ENCODE measurements around the gene POU2AF1.

The POU2AF1 gene

DNA sequence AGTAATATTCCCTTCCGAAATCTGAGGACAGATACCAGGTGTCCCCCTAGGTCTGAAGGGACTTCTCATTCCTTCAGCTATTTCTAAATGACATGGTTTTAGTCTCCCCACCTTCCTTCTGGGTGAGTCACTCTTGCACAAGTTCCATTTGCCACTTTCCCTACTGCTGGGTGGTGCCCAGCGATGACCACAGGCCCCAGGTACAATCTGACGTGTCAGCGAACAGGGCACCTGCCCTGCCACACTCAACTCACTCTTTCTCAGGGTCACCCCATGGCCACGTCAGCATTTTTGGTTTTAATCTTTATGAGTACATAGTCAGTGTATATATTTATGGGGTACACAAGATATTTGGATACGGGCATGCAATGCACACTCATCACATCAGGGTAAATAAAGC, 17.2 kb downstream of the POU2AF1 start:
- no peak for DNase-seq (ENCODE audit: low read depth in 2 of 3, low spot score in 2 of 3)

DNA sequence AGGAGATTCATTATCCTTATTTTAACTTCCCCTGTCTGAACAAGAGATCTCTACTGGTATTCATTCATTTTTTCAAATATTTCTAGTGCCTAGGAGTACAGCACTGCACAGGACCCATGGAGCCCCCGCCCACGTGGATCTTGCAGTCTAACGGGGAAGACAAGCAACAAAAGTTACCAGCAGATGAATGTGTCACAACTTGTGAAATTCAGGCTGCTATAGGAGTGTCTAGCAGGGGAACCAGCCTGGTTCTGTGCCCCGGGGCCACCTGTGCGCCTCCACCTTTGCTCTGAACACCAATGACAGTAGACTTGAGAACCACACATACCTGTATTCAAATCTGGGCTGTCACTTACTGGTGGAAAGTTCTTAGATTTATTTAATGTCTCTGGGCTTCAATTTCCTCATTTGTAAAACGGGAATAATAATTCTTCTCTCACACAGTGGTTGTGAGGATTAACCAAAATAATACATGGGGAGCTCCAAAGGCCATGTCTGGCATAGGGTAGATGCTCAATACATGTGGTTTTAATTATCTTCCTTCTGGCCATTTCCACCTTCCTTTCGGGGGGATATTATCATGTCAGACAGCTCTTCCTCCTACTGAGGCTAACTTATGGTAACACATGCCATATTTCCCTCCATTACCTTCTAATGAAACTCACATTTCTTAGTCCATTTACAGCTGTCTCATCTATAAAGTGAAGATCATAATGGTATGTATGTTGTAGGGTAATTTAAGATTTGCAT, 17.8 kb downstream of the POU2AF1 start:
- DNase-seq (ENCODE audit: low read depth in 2 of 3, low spot score in 2 of 3): no peak

DNA sequence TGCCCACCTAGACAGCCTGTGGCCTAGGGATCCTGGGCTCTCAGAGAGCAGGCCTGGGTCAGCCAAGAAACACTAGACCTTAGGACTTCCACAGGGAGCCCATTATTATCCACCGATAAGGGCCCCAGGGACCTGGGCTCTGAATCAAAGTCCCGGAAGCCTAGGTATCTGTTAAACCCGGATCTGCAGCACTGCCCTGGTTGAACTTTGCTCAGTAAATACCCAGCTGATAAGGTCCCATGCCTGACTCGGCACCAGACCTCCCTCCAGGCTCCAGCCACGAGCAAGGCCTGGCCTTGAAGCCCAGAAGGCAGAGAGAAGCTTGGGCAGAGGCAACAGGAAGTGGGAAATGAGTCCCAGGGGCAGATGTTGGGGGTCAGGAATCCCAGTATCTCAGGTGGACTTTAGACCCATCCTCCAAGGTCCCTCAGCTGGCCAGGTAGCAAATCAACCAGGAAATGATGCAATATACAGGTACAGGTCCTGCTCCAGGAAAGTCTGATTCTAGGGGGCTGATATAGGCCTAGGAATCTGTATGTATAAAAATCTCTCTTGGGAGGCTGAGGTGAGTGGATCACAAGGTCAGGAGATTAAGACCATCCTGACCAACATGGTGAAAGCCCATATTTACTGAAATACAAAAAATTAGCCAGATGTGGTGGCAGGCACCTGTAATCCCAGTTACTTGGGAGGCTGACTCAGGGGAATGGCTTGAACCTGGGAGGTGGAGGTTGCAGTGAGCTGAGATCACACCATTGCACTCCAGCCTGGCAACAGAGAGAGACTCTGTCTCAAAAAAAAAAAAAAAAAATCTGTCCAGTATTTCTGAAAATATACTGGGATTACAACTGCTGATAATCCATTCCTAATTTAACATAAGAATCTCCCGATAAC, 18.7 kb downstream of the POU2AF1 start:
- no peak for DNase-seq (ENCODE audit: low read depth in 2 of 3, low spot score in 2 of 3)

DNA sequence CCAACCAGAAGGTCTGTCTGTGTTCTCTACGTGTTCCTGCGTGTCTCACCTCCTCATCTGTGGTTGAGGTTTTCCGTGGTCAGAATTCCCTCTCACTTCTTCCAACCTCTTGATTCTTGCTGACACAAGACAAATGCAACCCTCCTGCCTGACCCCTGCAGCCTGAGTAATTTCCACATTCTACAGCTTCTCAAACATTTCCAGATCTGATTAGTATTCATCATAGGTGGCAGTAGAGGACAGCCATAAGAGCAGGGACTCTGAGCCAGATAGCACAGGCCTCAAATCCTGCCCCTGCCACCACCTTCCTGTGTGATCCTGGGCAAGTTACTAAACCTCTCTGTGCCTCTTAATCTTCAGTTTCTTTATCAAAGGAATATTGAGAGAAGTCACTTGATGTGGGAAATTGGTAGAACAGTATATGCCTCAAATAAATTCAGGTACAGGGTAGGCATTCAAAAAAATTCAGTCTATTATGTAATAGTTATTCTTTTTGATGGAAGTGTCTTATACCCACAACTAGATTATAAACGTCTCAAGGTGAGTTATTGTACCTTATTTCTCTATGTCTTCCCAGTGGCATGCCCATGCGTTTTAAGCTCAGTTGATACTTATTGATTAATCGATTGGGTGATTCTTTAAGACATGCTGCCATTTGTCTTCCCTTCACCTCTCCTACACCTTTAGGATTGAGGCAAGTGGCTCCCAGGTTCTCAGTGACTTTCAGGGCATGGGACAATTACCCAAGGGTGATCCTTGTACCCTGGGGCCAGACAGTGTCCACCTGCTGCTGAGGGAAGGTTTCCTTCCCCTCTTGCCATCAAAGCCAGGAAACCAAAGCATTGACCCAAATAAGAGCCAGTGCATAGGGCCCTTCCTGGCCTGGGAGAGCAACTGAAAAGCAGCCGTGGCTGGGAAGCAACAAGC, 19.6 kb downstream of the POU2AF1 start:
- no peak for DNase-seq (ENCODE audit: low read depth in 2 of 3, low spot score in 2 of 3)

DNA sequence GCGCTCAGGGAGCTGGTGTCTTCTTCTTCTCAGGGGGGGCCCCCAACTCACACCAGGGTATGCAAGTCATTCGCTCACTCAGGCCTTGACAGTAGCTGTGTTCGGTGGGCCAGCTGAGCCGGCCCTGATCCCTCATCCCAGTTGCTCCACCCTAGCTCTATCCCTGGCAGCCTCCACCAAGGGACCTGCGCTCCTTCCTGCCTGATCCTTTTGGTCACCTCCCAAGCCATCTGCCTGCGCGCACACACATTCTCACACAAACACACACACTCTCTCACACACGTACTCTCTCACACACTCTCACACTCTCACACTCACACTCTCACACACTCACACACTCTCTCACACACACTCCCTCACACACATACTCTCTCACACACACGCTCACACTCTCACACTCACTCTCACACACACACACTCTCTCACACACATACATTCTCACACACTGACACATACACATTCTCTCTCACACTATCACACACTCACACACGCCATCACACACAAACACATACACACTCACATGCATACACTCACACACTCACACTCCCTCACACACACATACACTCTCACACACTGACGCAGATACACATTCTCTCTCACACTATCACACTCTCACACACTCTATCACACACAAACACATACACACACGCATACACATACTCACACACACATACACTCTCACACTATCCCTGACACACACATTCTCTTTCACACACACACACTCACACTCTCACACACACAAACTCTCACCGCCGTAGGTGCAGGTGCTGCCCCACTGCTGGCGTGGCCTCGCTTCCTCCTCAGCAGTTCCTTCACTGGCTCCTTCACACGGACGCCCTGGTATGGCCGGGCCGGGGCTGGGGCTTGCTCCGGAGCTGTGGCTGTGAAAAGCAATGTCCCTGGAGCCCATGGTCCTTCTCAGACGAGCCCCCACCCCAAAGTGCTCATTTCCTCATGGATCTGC, 20.8 kb downstream of the POU2AF1 start:
- DNase-seq (ENCODE audit: low read depth in 2 of 3, low spot score in 2 of 3): no peak

DNA sequence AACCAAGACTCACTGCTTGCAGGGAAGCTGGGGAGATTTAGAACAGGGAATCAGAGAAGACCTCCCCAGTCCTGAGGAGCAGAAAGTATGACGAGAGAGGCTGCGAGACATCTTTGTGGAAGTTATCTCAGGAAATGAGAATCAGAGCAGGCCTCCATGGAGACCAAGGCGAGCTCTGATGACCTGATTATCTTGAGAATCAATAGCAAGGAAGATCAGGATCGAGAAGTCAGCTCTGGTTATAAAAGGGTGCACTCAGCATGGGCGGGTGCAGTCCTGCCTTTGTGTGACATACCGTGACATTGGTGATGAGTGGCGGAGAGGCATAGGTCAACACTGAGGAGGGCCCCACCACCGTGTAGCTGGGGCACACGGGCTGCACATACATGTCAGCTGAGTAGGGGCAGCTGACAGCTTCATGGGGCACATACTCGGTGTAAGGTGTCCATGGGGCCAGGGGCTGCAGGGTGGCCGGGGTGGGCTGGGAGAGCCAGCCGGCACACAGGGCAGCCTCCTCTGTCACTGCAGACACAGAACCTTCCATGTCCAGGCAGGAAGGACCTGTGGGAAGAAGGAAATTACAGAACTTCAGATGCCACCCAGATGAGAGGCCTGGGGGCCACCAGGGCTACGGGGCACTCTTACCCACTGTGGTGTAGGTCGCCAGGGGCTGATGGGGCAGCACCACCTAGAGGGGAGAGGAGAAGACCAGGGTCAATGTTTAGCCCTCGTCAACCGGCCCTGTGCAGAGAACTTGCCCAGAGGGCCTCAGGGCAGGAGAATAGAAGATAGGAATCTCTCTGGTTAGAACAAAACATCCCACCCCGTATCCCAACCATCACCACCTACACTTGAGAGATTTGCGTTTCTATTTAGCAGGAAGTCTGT, 21.7 kb downstream of the POU2AF1 start:
- DNase-seq (ENCODE audit: low read depth in 2 of 3, low spot score in 2 of 3): no peak

DNA sequence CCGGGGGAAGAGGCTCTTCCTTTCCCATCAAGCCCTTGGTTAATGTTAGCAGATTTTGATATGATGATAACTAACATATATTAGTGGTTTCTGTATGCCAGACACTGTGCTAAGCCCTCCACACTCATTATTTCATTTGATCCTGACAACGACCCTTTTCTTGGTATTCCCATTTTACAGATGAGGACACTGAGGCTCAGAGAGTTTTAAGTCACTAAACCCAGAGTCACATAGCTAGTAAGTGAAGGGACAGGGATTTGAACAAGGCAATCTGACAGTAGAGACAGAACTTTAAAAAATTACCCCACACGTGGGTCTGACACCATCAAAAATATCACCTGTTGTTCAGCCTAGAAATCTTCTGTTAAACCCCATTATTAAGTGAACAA, 22.4 kb downstream of the POU2AF1 start:
- no peak for DNase-seq (ENCODE audit: low read depth in 2 of 3, low spot score in 2 of 3)

DNA sequence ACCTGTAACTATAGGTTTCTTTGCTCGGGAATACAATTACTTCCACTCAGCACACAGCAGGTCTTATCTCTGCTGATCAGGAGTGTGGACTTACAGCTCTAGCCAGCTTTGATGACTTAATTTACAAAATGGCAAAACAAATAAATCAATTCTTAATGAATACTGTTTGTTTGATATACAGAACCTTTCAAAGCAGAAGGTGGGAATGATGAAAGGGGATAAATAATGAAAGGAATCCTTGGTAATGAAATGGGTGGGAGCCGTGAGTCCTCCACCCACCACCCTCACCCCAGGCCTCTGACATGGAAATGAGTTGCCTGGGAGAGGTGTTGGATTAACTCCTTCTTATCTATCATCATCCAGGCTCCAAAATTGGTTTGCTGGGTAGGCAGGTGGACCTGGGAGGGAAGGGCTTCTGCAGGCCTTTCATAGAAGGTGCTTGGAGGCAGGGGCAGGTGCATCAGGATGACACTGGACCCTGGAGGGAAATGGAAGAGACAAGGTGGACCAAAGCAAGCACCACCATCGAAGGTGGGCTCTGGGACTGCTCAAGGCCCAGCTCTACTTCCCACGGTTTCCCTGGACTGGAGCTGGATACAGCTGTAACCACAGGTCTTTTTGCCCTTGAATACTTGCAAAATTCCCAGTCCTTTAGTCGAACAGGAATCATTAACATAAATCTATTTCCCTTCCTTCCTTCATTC, 23.0 kb downstream of the POU2AF1 start:
- DNase-seq (ENCODE audit: low read depth in 2 of 3, low spot score in 2 of 3): no peak

DNA sequence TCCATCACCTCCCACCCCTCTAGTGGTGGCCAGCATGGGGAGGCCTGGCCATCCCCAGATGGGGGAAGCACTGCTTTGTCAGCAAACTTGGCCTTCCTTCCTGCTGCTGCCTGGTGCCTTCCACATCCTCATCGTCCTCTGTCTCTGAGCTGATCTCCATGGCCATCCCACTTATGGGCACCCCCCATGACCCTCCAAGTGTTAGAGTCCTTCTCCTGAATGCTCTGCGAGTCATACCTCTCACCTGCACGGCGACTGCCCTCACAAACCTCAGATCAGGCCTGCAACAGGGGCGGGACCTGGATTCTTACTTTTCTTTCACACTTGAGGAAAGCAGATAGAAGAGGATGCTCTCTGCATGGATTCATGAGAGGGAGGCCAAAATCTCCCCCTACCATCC, 24.0 kb downstream of the POU2AF1 start:
- DNase-seq (ENCODE audit: low read depth in 2 of 3, low spot score in 2 of 3): no peak

DNA sequence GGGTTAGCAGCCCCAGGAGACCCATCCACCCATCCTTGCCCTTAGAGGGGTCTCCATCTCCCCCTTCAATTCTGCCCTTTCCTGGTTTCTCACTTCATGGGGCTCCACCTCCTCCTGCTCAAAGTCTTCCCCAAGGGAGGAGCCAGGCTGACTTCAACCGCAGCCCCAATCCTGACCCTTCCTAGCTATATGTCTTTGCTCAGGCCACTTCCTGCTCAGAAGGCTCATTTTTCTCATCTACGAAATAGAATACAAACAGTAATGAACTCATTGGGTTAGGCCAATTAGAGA, 24.5 kb downstream of the POU2AF1 start:
- DNase-seq (ENCODE audit: low read depth in 2 of 3, low spot score in 2 of 3): no peak

DNA sequence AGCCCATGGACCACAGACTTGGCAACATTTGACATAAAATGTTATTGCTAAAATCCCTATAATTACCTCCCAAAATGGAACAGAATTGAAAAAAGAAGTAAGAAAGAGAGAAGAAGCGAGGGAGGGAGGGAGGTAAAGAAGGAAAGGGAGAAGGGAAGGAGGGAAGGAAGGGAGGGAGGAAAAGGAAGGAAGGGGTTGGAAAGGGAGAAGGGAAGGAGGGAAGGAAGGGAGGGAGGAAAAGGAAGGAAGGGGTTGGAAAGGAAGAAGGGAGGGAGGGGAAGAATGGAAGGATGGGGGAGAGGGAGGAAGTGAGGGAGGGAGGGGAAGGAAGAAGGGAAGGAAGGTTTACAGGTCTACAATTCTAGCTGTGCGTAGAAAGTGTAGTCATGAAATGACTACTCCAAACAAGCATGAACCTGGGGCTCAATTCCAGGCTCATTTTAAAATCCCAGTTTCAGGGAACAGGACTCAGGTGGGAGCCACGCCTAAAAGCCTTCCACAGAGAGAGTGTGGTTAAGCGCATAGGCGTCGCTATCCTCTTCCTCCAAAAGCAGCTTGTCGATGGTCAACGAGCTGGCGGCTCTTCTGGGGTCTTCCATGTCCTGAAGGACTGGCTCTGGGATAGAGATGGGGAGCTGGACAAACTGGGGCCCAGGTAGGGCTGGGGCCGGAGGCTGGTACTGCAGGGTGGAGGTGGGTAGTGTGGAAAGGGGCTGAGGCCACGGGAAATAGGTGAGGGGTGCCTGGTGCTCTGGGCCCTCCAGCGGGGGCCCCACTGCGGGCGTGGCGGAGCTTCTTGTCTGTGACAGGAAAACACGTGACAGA, 25.1 kb downstream of the POU2AF1 start:
- DNase-seq (ENCODE audit: low read depth in 2 of 3, low spot score in 2 of 3): no peak

DNA sequence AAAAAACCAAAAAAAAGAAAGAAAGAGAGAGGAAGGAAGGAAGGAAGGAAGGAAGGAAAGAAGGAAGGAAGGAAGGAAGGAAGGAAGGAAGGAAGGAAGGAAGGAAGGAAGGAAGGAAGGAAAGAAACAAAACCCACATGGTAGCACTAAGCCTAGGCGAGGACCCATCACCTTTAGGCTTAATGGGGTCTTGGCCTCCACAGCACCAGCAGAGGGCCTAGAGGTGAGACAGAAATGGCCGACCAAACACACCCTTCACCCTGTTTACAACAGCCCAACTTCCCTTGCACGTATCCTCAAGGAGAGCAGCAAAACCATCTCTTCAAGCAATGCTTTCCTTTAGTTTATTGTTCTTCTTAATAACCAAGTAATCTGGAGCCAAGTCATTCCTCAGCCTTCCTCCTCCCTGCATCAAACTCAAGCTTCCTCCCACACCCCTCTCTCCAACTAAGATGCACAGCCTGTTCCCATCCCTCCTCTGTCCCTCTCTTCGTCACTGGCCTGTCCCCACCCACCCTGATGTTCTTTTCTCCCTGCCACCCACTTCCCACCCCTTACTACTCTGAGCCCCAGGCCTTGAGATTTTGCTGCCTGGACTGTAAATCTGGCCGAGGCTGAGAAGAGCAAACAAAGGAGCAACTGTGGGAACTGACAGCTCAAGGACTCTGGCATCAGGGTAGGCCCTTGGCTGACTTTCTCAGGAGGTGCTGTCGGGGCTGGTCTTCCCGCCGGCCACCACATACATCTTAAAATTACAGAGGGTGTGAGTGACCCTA, 26.0 kb downstream of the POU2AF1 start:
- DNase-seq (ENCODE audit: low read depth in 2 of 3, low spot score in 2 of 3): no peak

DNA sequence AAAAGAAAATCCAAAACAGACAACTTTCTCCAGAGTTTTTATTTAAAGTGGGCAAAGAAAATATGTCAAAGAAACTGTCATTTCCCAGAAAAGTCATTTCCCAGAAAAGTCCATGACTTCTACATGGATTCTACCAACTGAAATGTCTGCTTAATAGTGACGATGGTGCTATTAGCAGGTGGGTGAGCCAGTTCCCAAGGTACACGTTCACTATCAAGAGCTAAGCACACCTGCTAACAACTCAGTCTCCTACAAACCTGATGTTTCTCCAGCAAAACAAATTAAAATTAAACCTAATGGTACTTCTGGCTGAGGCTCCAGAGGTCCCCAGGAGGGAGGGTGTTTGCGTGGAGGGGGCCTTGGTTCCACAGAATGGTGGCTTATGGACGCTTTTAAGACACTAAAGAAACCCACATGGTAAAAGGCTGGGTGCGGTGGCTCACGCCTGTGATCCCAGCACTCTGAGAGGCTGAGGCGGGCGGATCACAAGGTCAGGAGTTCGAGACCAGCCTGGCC, 26.8 kb downstream of the POU2AF1 start:
- DNase-seq (ENCODE audit: low read depth in 2 of 3, low spot score in 2 of 3): no peak

DNA sequence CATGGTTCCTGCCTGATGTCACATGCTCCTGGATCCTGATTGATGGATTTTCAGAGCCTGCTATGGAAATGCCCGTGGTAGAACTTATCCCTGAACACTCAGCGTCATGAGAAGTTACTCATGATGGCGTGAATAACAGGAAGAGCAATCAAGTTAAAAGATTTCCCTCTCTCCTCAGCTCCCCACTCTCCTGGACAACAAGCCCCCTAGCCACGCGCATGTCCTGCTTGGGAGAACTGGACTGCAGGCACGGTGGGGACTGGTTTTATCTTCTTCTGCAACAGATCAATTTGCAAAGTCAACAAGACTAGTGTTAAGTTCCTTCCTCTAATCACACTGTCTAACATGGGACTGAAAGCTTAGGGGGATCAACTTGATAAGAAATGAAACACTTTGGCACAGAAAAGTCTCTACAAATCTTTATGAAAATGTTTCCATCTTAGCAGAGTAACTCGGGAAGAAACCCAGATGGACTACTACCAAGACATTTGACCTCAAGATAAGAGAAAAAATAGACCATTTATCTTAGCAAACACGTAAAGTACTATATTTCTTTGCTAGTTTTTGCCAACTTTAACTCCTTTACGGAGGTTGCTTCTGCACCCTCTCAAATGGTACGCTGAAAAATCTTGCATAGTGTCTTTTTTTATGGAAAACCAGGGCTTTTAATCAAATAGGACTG, 27.6 kb downstream of the POU2AF1 start:
- no peak for DNase-seq (ENCODE audit: low read depth in 2 of 3, low spot score in 2 of 3)

DNA sequence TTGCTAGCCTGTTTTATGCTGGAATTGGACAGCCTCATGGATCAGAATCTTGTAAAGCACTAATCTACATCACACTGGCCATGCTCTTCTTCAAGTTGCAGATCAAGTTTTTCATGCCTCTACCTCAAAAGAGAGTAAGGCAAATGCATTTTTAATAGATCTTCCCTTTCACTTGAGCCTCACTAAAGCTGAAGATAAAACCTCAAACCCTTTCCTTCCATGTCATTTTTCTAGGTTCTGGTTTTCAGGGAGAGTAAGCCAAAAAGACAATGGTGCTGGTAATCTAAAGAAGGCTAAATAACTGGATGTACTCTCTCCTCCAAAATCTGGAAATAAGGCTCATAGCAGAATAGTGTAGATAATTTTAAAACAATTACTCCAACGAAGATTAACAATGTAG, 28.3 kb downstream of the POU2AF1 start:
- DNase-seq (ENCODE audit: low read depth in 2 of 3, low spot score in 2 of 3): no peak

DNA sequence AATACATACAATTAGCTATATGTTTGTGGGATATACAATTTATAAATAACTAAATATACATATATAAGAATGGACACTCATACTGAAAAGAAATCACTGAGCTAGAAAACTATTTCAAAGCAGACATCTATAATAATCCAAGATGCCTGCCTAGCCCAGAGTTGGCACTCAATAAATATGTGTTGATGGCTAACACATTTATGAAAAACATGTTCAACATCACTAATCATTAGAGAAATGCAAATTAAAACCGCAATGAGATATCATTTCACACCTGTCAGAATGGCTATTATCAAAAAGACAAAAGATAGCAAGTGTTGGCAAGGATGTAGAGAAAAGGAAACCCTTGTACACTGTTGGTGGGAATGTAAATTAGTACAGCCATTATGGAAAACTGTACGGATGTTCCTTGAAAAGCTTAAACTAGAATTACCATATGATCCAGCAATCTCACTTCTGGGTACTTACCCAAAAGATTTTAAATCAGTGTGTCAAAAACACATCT, 29.8 kb downstream of the POU2AF1 start:
- no peak for DNase-seq (ENCODE audit: low read depth in 2 of 3, low spot score in 2 of 3)
